ENCODE measurements around the gene FCRL1.

The FCRL1 gene

GRCh38 chr1:157803851-157804250 lies 16.1 kb downstream of the FCRL1 start:
- no peak overlapping the region for H3K4me3 ChIP-seq (ENCODE audit: low read length)
- TF ChIP-seq CTCF (conservative IDR thresholded peaks at IDR 0.05; ENCODE audit: low read depth, low read length), result no peak
- DNase-seq (ENCODE audit: low read depth), result no peak

GRCh38 chr1:157799996-157800395 lies 19.9 kb downstream of the FCRL1 start:
- TF ChIP-seq CTCF (conservative IDR thresholded peaks at IDR 0.05; ENCODE audit: low read depth, low read length), result no peak
- no peak for DNase-seq (ENCODE audit: low read depth)

GRCh38 chr1:157798211-157798610 lies 21.7 kb downstream of the FCRL1 start:
- TF ChIP-seq CTCF (conservative IDR thresholded peaks at IDR 0.05; ENCODE audit: low read depth, low read length), result no peak
- H3K4me3 ChIP-seq (ENCODE audit: low read length), result no peak overlapping the region
- no peak for DNase-seq (ENCODE audit: low read depth)

More at GRCh38 chr1:157799996-157800395, 19.9 kb downstream of the FCRL1 start:
- H3K4me3 ChIP-seq (ENCODE audit: low read length), result no peak overlapping the region

- DNase-seq (ENCODE audit: low read depth), result no peak
- TF ChIP-seq CTCF (conservative IDR thresholded peaks at IDR 0.05; ENCODE audit: low read depth, low read length), result no peak
- no peak overlapping the region for H3K4me3 ChIP-seq (ENCODE audit: low read length)
Measured at GRCh38 chr1:157785248-157785647, 34.7 kb downstream of the FCRL1 start.

- no peak for DNase-seq (ENCODE audit: low read depth)
- TF ChIP-seq CTCF (conservative IDR thresholded peaks at IDR 0.05; ENCODE audit: low read depth, low read length), result no peak
- no peak overlapping the region for H3K4me3 ChIP-seq (ENCODE audit: low read length)
Measured at GRCh38 chr1:157784801-157785200, 35.1 kb downstream of the FCRL1 start.

GRCh38 chr1:157782931-157783330 lies 37.0 kb downstream of the FCRL1 start:
- no peak overlapping the region for H3K4me3 ChIP-seq (ENCODE audit: low read length)
- no peak for DNase-seq (ENCODE audit: low read depth)
- TF ChIP-seq CTCF (conservative IDR thresholded peaks at IDR 0.05; ENCODE audit: low read depth, low read length), result no peak

GRCh38 chr1:157781048-157781447 lies 38.9 kb downstream of the FCRL1 start:
- no peak for DNase-seq (ENCODE audit: low read depth)
- no peak overlapping the region for H3K4me3 ChIP-seq (ENCODE audit: low read length)
- TF ChIP-seq CTCF (conservative IDR thresholded peaks at IDR 0.05; ENCODE audit: low read depth, low read length), result no peak
